Upper lobe of left lung (tissue), 4 donors: ENCODE results near the gene KCNMA1.

Experiments used
- EP300 ChIP-seq, 4 donors: sonication (generic); formaldehyde crosslinking; IDR thresholded peaks; one replicate each; pipeline ENCODE4 v1.5.1; 2017; ENCODE audit warnings: antibody characterized with exemption in 4 of 4, control low read depth in 2 of 4
- POLR2A ChIP-seq, 4 donors: fragments of 450-650 bp; IDR thresholded peaks; one replicate each; pipeline ENCODE4 v1.5.1; 2016 to 2017; ENCODE audit warnings: antibody characterized with exemption in 4 of 4, mild to moderate bottlenecking in 2 of 4
- POLR2AphosphoS5 ChIP-seq, 2 donors: sonication (generic); formaldehyde crosslinking; IDR thresholded peaks; one replicate each; pipeline ENCODE4 v1.5.1; 2017; ENCODE audit warnings: antibody characterized with exemption in 2 of 2
- TF ChIP-seq, protein P1 (sequence below), 6 experiments: fragments of 450-650 bp in 4 of 6; fragments of 200-600 bp in 2 of 6; sonication (generic) in 2 of 6; IDR thresholded peaks; one replicate each; pipeline ENCODE4 v1.5.1; 2016 to 2019; ENCODE audit warnings: antibody characterized with exemption in 6 of 6

GRCh38 chr10:77635402-77636227, 2.0 kb downstream of the KCNMA1 start:
- TF ChIP-seq, protein P1, sequence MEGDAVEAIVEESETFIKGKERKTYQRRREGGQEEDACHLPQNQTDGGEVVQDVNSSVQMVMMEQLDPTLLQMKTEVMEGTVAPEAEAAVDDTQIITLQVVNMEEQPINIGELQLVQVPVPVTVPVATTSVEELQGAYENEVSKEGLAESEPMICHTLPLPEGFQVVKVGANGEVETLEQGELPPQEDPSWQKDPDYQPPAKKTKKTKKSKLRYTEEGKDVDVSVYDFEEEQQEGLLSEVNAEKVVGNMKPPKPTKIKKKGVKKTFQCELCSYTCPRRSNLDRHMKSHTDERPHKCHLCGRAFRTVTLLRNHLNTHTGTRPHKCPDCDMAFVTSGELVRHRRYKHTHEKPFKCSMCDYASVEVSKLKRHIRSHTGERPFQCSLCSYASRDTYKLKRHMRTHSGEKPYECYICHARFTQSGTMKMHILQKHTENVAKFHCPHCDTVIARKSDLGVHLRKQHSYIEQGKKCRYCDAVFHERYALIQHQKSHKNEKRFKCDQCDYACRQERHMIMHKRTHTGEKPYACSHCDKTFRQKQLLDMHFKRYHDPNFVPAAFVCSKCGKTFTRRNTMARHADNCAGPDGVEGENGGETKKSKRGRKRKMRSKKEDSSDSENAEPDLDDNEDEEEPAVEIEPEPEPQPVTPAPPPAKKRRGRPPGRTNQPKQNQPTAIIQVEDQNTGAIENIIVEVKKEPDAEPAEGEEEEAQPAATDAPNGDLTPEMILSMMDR (IDR thresholded peaks at IDR 0.05): no peak
- TF ChIP-seq POLR2A (IDR thresholded peaks at IDR 0.05) (no peak), EP300 (IDR thresholded peaks at IDR 0.05) (no peak), POLR2AphosphoS5 (IDR thresholded peaks at IDR 0.05) (no peak)
